GM12878 (cell line): ENCODE measurements around the gene UMOD. TPM values are rescaled to one million over a fixed set of nuclear protein-coding genes. Genes with fewer than 3 reads are reported as not detected.

Experiments
- ATAC-seq: fragments of 200-7000 bp; cut with Tn5 transposase; 3 replicates; pipeline ENCODE4 v1.9.1; 2020; ENCODE audit warnings: mild to moderate bottlenecking, moderate library complexity
- BruUV-seq: library from RNA; stranded (reverse); fragments of 400-500 nt; replicated peaks from 2 replicates; lab custom pipeline; 2021; lab: Mats Ljungman, UMichigan
- CTCF ChIA-PET: fragments of 300-600 bp; sonication (Branson Sonifier 250); formaldehyde crosslinking; extraction: SDS; loops from one replicate; lab custom pipeline; 2021; ENCODE audit warnings: inconsistent platforms; lab: Yijun Ruan, JAX
- POLR2A ChIA-PET: fragments of 350-600 bp; formaldehyde crosslinking; extraction: SDS; loops from one replicate; lab custom pipeline; 2021; ENCODE audit warnings: inconsistent platforms; lab: Charles Lee
- RAD21 ChIA-PET: fragments of 300-600 bp; sonication (Branson Sonifier 250); formaldehyde crosslinking; loops from one replicate; lab custom pipeline; 2023; ENCODE audit warnings: antibody characterized with exemption; ENCODE audit not compliant: unreplicated experiment; lab: Charles Lee
- SMC1A ChIA-PET: fragments of 300-600 bp; sonication (Branson Sonifier 250); formaldehyde crosslinking; loops from one replicate; lab custom pipeline; 2023; ENCODE audit not compliant: unreplicated experiment, uncharacterized antibody; lab: Charles Lee
- DNase-seq: peaks from one replicate; pipeline ENCODE4 v3.0.0-alpha.2; 2011; ENCODE audit warnings: low read depth, low spot score
- FAIRE-seq: peaks from 3 replicates; lab custom pipeline; 2011; peaks lifted over from hg19 to GRCh38; lab: Jason Lieb, UNC
- H2AFZ ChIP-seq: 2 replicates; pipeline ENCODE4 v1.6.0; 2011; ENCODE audit warnings: low read depth, low read length, control low read depth; ENCODE audit not compliant: control insufficient read depth
- H3K27ac ChIP-seq: 2 replicates; pipeline ENCODE4 v1.5.1; 2011; ENCODE audit warnings: control low read depth; ENCODE audit not compliant: control insufficient read depth, insufficient read depth
- H3K27me3 ChIP-seq, 2 experiments: replicated peaks in 1 of 2; 2 replicates each; pipeline versions ENCODE4 v1.6.0 to v1.6.1; 2011; ENCODE audit warnings: low read length in 1 of 2; ENCODE audit not compliant: control insufficient read depth in 2 of 2, insufficient read depth in 2 of 2
- H3K36me3 ChIP-seq, 2 experiments: 2 replicates each; pipeline ENCODE4 v1.5.1; 2011; ENCODE audit warnings: low read length in 1 of 2; ENCODE audit not compliant: control insufficient read depth in 2 of 2, insufficient read depth in 2 of 2
- H3K4me1 ChIP-seq: 2 replicates; pipeline ENCODE4 v1.6.1; 2011; ENCODE audit warnings: mild to moderate bottlenecking, low read length, moderate library complexity, mixed read lengths; ENCODE audit not compliant: control insufficient read depth, insufficient read depth
- H3K4me2 ChIP-seq: 2 replicates; pipeline ENCODE4 v1.6.0; 2011; ENCODE audit warnings: control low read depth; ENCODE audit not compliant: control insufficient read depth, insufficient read depth
- H3K4me3 ChIP-seq: fragments of 200-600 bp; sonication (generic); 2 replicates; pipeline ENCODE4 v1.5.1; 2016
- H3K79me2 ChIP-seq: 2 replicates; pipeline ENCODE4 v1.6.0; 2011; ENCODE audit warnings: low read length; ENCODE audit not compliant: control insufficient read depth, insufficient read depth
- H3K9ac ChIP-seq: 2 replicates; pipeline ENCODE4 v1.8.0; 2011; ENCODE audit warnings: low read length, control low read depth, mixed read lengths; ENCODE audit not compliant: control insufficient read depth, insufficient read depth
- H3K9me3 ChIP-seq: replicated peaks from 3 replicates; pipeline ENCODE4 v1.5.1; 2011; ENCODE audit warnings: mild to moderate bottlenecking, low read length; ENCODE audit not compliant: control insufficient read depth, insufficient read depth
- H4K20me1 ChIP-seq: 2 replicates; pipeline ENCODE4 v1.6.0; 2011; ENCODE audit not compliant: control insufficient read depth, insufficient read depth
- BCL11A ChIP-seq: IDR thresholded peaks from 2 replicates; pipeline ENCODE4 v1.6.1; 2011; ENCODE audit warnings: low read depth, low read length
- CHD4 ChIP-seq: fragments of 200-600 bp; sonication (generic); IDR thresholded peaks from 2 replicates; pipeline ENCODE4 v1.6.1; 2016; ENCODE audit warnings: mild to moderate bottlenecking
- CREB1 ChIP-seq: IDR thresholded peaks from 2 replicates; pipeline ENCODE4 v1.6.1; 2012; ENCODE audit warnings: low read depth, mild to moderate bottlenecking, inconsistent platforms
- EED ChIP-seq: sonication (generic); IDR thresholded peaks from 2 replicates; pipeline ENCODE4 v1.6.1; 2016; ENCODE audit warnings: antibody characterized with exemption, low read depth
- KDM1A ChIP-seq: fragments of 200-600 bp; sonication (generic); IDR thresholded peaks from 2 replicates; pipeline ENCODE4 v1.6.1; 2016; ENCODE audit warnings: borderline replicate concordance
- MEF2A ChIP-seq: IDR thresholded peaks from 2 replicates; pipeline ENCODE4 v1.6.1; 2011; ENCODE audit warnings: low read depth, mild to moderate bottlenecking, low read length, moderate library complexity; ENCODE audit not compliant: insufficient read depth
- MTA2 ChIP-seq: fragments of 450-650 bp; IDR thresholded peaks from 2 replicates; pipeline ENCODE4 v1.6.1; 2016; ENCODE audit warnings: low read depth, mild to moderate bottlenecking, moderate library complexity
- PAX8 ChIP-seq: fragments of 450-650 bp; IDR thresholded peaks from 2 replicates; pipeline ENCODE4 v1.6.1; 2017; ENCODE audit warnings: mild to moderate bottlenecking, moderate library complexity
- PKNOX1 ChIP-seq: fragments of 450-650 bp; IDR thresholded peaks from 2 replicates; pipeline ENCODE4 v1.6.1; 2016; ENCODE audit warnings: mild to moderate bottlenecking
- SUPT20H ChIP-seq: IDR thresholded peaks from 2 replicates; pipeline ENCODE4 v1.6.1; 2011; ENCODE audit warnings: low read depth, mild to moderate bottlenecking, low read length, moderate library complexity, borderline replicate concordance; ENCODE audit not compliant: control insufficient read depth
- TBL1XR1 ChIP-seq: IDR thresholded peaks from 2 replicates; pipeline ENCODE4 v1.6.1; 2012; ENCODE audit warnings: low read depth, low read length, improper control_type of control experiment
- TCF12 ChIP-seq: IDR thresholded peaks from 2 replicates; pipeline ENCODE4 v1.6.1; 2011; ENCODE audit warnings: low read depth, mild to moderate bottlenecking, low read length
- USF1 ChIP-seq: IDR thresholded peaks from 2 replicates; pipeline ENCODE4 v1.6.1; 2011; ENCODE audit warnings: borderline replicate concordance, low read depth, mild to moderate bottlenecking, moderate library complexity, mixed read lengths, low read length; ENCODE audit not compliant: insufficient read depth; ENCODE audit errors: extremely low read length
- USF2 ChIP-seq: IDR thresholded peaks from 2 replicates; pipeline ENCODE4 v1.6.1; 2011; ENCODE audit warnings: low read depth, low read length, improper control_type of control experiment, borderline replicate concordance
- ZNF592 ChIP-seq: fragments of 450-650 bp; IDR thresholded peaks from 2 replicates; pipeline ENCODE4 v1.6.1; 2017; ENCODE audit warnings: mild to moderate bottlenecking, moderate library complexity
- WGBS: methylation state at CpG from one replicate; pipeline ENCODE4 v1.1.6; 2016; ENCODE audit warnings: low lambda C conversion rate; ENCODE audit not compliant: insufficient replicate concordance, insufficient coverage; ENCODE audit errors: missing lambda C conversion rate; 5-methylcytosine and 5-hydroxymethylcytosine counted together
- in situ Hi-C: fragments of 300-500 bp; cut with MboI; formaldehyde crosslinking; loops from 9 replicates; pipeline ENCODE4 v1.14.3; 2018; ENCODE audit warnings: mixed read lengths
- intact Hi-C: fragments of 100-400 bp; cut with micrococcal nuclease; formaldehyde crosslinking; loops from one replicate; pipeline ENCODE4 v1.14.2; 2022; ENCODE audit not compliant: unreplicated experiment
- polyA plus RNA-seq, 11 experiments: library from polyadenylated mRNA; depleted of rRNA in 4 of 11; unstranded in 6 of 11; stranded (reverse) in 5 of 11; fragments of >200 nt; fragmentation: Nextera tagmentation in 4 of 11; fragmentation: Illumina TruSeq in 1 of 11; extraction: Ambion mirVana in 4 of 11; extraction: Trizol in 1 of 11; gene quantifications; 1 replicate in 1 of 11; 2 replicates in 10 of 11; pipeline versions ENCODE4 v1.2.1 to v1.2.3, GENCODE V29; 2011 to 2016; ENCODE audit warnings: inconsistent platforms in 2 of 11, missing spikeins in 2 of 11, low read depth in 1 of 11
- total RNA-seq, 4 experiments: library from RNA; depleted of rRNA in 3 of 4; stranded (reverse); fragments of >200 nt in 3 of 4; fragmentation: Illumina TruSeq in 1 of 4; extraction: Trizol in 1 of 4; gene quantifications; 2 replicates each; pipeline versions ENCODE4 v1.2.1 to v1.2.3, GENCODE V29; 2013 to 2021

The UMOD gene
- total and polyA plus RNA-seq, 10 of the 15 experiments (the other 5 are each of a cell fraction or from before 2014, with no cell fraction given), result not detected

- RAD21 ChIA-PET, result no interaction called here
- SMC1A ChIA-PET, result interaction anchor here (0.7 to 1.6 kb wide), 2 partner anchors 19 to 413 kb away, joined by 3 read pairs; no protein-coding TSS in a partner anchor
- H3K27me3 ChIP-seq, result no peaks in the 10 kb centered on the region
- H3K4me3 ChIP-seq, result no peak overlapping the region
- H2AFZ ChIP-seq, result no peak overlapping the region
- in situ Hi-C loops (no loop called here), intact Hi-C loops (no loop called here)
- POLR2A ChIA-PET, result no interaction called here
- H3K36me3 ChIP-seq, result no peaks in the 10 kb centered on the region
- no peaks in the 10 kb centered on the region for H3K79me2 ChIP-seq
- H3K4me2 ChIP-seq, result no peak overlapping the region
- no peak overlapping the region for H3K9ac ChIP-seq
- no peak for FAIRE-seq
- no peaks in the 10 kb centered on the region for H3K4me1 ChIP-seq
- no peak for DNase-seq
- 16% methylated on average over 2 of the region's 2 CpGs for WGBS
- no TSS peak for BruUV-seq
- CTCF ChIA-PET, result interaction anchor here (0.7 to 1.9 kb wide), 2 partner anchors 15 to 20 kb away, joined by 5 read pairs; no protein-coding TSS in a partner anchor
- no peaks in the 10 kb centered on the region for H4K20me1 ChIP-seq
- no peaks in the 10 kb centered on the region for H3K9me3 ChIP-seq
- no peak for TF ChIP-seq MEF2A
- TF ChIP-seq SUPT20H, result no peak
- no peak for TF ChIP-seq TBL1XR1
- no peak for TF ChIP-seq USF2
- TF ChIP-seq MTA2, result no peak
- no peak for TF ChIP-seq ZNF592
- no peak for TF ChIP-seq KDM1A
- no peak for TF ChIP-seq CREB1
- TF ChIP-seq USF1, result no peak
- no peak for TF ChIP-seq PKNOX1
- TF ChIP-seq CHD4, result no peak
- TF ChIP-seq TCF12, result no peak
- no peak for TF ChIP-seq BCL11A
- no peak for TF ChIP-seq EED
- TF ChIP-seq PAX8, result no peak
- TF ChIP-seq, all 136 proteins: peak for 0
- no peak for ATAC-seq
- H3K27ac ChIP-seq, result no peak overlapping the region
Observed at GRCh38 chr16:20320178-20320577, 32.3 kb downstream of the UMOD start.
